Mucosa of rectum (tissue), 2 donors: Measurements from ENCODE around the gene MELK.

Source experiments
- H3K27ac ChIP-seq, 2 donors: one replicate each; pipeline ENCODE4 v1.7.0; 2013; ENCODE audit warnings: inconsistent platforms in 2 of 2, low read depth in 2 of 2, low read length in 2 of 2
- H3K27me3 ChIP-seq, 2 donors: one replicate each; pipeline ENCODE4 v1.7.0; 2013; ENCODE audit warnings: low read length in 2 of 2; ENCODE audit not compliant: control insufficient read depth in 2 of 2, insufficient read depth in 2 of 2
- H3K36me3 ChIP-seq, 2 donors: one replicate each; pipeline ENCODE4 v1.7.0; 2013; ENCODE audit warnings: low read length in 2 of 2; ENCODE audit not compliant: control insufficient read depth in 2 of 2, insufficient read depth in 2 of 2
- H3K4me1 ChIP-seq, 2 donors: one replicate each; pipeline ENCODE4 v1.7.0; 2013; ENCODE audit warnings: low read length in 2 of 2, mild to moderate bottlenecking in 1 of 2; ENCODE audit not compliant: control insufficient read depth in 2 of 2, insufficient read depth in 2 of 2
- H3K4me3 ChIP-seq, 2 donors: one replicate each; pipeline ENCODE4 v1.7.0; 2013; ENCODE audit warnings: low read length in 2 of 2
- H3K9ac ChIP-seq, 2 donors: one replicate each; pipeline ENCODE4 v1.7.0; 2013; ENCODE audit warnings: low read length in 2 of 2, low read depth in 1 of 2, mild to moderate bottlenecking in 1 of 2
- H3K9me3 ChIP-seq, 2 donors: one replicate each; pipeline ENCODE4 v1.7.0; 2013; ENCODE audit warnings: low read length in 2 of 2; ENCODE audit not compliant: control insufficient read depth in 2 of 2
- donor health status: healthy.
- donor health status: Normal muscosa, but diverticular disease.

The MELK gene

GRCh38 chr9:36691671-36692070, 119.0 kb downstream of the MELK start:
- no peaks in the 10 kb centered on the region for H3K36me3 ChIP-seq
- no peak overlapping the region for H3K27ac ChIP-seq
- no peaks in the 10 kb centered on the region for H3K9me3 ChIP-seq
- H3K9ac ChIP-seq: no peak overlapping the region
- no peaks in the 10 kb centered on the region for H3K27me3 ChIP-seq
- no peaks in the 10 kb centered on the region for H3K4me1 ChIP-seq
- no peak overlapping the region for H3K4me3 ChIP-seq

- Histone ChIP-seq H3K27me3 (no peaks in the 10 kb centered on the region), H3K9me3 (no peaks in the 10 kb centered on the region), H3K36me3 (no peaks in the 10 kb centered on the region), H3K4me1 (no peaks in the 10 kb centered on the region), H3K4me3 (no peak overlapping the region), H3K27ac (no peak overlapping the region), H3K9ac (no peak overlapping the region)
These were observed 126.3 kb downstream of the MELK start for GRCh38 chr9:36698984-36699383.

- no peaks in the 10 kb centered on the region for H3K4me1 ChIP-seq
- H3K4me3 ChIP-seq: no peak overlapping the region
- H3K9ac ChIP-seq: no peak overlapping the region
- H3K9me3 ChIP-seq: no peaks in the 10 kb centered on the region
- no peaks in the 10 kb centered on the region for H3K36me3 ChIP-seq
- no peak overlapping the region for H3K27ac ChIP-seq
- H3K27me3 ChIP-seq: no peaks in the 10 kb centered on the region
These were observed 131.5 kb downstream of the MELK start for GRCh38 chr9:36704148-36704547.

- Histone ChIP-seq H3K27ac (no peak overlapping the region), H3K9ac (no peak overlapping the region), H3K4me3 (no peak overlapping the region)
These were observed 141.1 kb downstream of the MELK start for GRCh38 chr9:36713515-36714490.

DNA sequence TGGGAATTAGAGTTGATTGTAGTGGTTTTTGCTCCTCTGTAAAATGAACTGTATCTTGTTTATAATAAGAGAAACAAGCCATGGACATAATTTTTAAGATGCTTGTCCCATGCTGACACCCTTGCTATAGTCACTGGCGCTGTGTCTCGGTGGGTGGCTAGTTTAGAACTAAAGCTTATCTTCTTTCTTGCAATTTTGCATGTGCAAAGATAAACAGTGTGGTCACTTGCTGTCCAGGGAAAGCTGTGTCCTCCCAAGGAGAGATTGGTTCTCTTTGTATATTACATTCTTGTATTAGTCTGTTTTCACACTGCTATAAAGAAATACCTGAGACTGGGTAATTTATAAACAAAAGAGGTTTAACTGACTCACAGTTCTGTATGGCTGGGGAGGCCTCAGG, 143.8 kb downstream of the MELK start:
- H3K27ac ChIP-seq: no peak overlapping the region
- H3K36me3 ChIP-seq: no peaks in the 10 kb centered on the region
- no peaks in the 10 kb centered on the region for H3K9me3 ChIP-seq
- H3K4me1 ChIP-seq: no peaks in the 10 kb centered on the region
- H3K9ac ChIP-seq: no peak overlapping the region
- H3K27me3 ChIP-seq: no peaks in the 10 kb centered on the region
- no peak overlapping the region for H3K4me3 ChIP-seq

More at GRCh38 chr9:36713515-36714490, 141.1 kb downstream of the MELK start:
- Histone ChIP-seq H3K4me1 (no peaks in the 10 kb centered on the region), H3K27me3 (no peaks in the 10 kb centered on the region), H3K36me3 (no peaks in the 10 kb centered on the region), H3K9me3 (no peaks in the 10 kb centered on the region)

- no peak overlapping the region for H3K9ac ChIP-seq
- H3K4me3 ChIP-seq: no peak overlapping the region
- no peaks in the 10 kb centered on the region for H3K4me1 ChIP-seq
- H3K36me3 ChIP-seq: no peaks in the 10 kb centered on the region
- no peak overlapping the region for H3K27ac ChIP-seq
- H3K9me3 ChIP-seq: no peaks in the 10 kb centered on the region
- peaks cover 0 to 2% of the 10 kb centered on the region in 2 donors for H3K27me3 ChIP-seq
These were observed 144.6 kb downstream of the MELK start for GRCh38 chr9:36717276-36717675.

- Histone ChIP-seq H3K27me3 (peaks cover 0 to 2% of the 10 kb centered on the region in 2 donors), H3K9ac (no peak overlapping the region), H3K36me3 (no peaks in the 10 kb centered on the region), H3K4me3 (no peak overlapping the region), H3K27ac (no peak overlapping the region), H3K4me1 (no peaks in the 10 kb centered on the region), H3K9me3 (no peaks in the 10 kb centered on the region)
These were observed 145.9 kb downstream of the MELK start for GRCh38 chr9:36718612-36719011.

DNA sequence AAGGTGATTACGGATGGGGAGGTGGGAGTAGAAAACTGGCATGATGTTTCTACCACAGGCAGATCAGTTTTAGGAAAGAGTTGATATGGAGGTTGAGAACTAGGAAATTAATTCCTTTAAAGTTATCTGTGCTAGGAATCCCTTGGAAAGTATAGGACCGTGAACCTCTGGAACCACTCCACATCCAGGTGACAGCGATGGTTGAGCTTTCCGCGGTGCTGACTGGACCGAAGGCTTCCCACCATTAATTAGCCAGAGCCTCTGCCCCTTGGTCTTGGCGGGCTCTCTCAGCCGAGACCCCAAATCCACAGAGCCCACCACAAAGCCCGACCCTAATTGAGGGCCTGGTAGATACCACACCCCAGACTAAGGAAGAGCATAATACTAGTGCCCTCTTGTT, 147.3 kb downstream of the MELK start:
- Histone ChIP-seq H3K27ac (no peak overlapping the region), H3K4me1 (no peaks in the 10 kb centered on the region), H3K36me3 (no peaks in the 10 kb centered on the region), H3K9me3 (no peaks in the 10 kb centered on the region), H3K27me3 (peaks cover 0 to 2% of the 10 kb centered on the region in 2 donors), H3K9ac (no peak overlapping the region), H3K4me3 (no peak overlapping the region)

- Histone ChIP-seq H3K27ac (no peak overlapping the region), H3K27me3 (peaks cover 0 to 2% of the 10 kb centered on the region in 2 donors), H3K4me3 (peak overlapping the region in 1 of 2 donors; percentile 13), H3K36me3 (no peaks in the 10 kb centered on the region), H3K4me1 (no peaks in the 10 kb centered on the region), H3K9ac (no peak overlapping the region), H3K9me3 (no peaks in the 10 kb centered on the region)
These were observed 149.3 kb downstream of the MELK start for GRCh38 chr9:36721846-36722588.

- Histone ChIP-seq H3K27me3 (peaks cover 0 to 2% of the 10 kb centered on the region in 2 donors), H3K27ac (no peak overlapping the region), H3K4me1 (no peaks in the 10 kb centered on the region), H3K36me3 (no peaks in the 10 kb centered on the region), H3K9ac (no peak overlapping the region), H3K4me3 (no peak overlapping the region), H3K9me3 (no peaks in the 10 kb centered on the region)
These were observed 153.2 kb downstream of the MELK start for GRCh38 chr9:36725777-36726356.
